MCF 10A (cell line): ENCODE results near the gene RCAN2. TPM values are rescaled to one million over a fixed set of nuclear protein-coding genes. Genes with fewer than 3 reads are reported as not detected.

ENCODE experiments used
- BruUV-seq: library from RNA; stranded (reverse); fragments of 400-500 nt; replicated peaks from 2 replicates; lab custom pipeline; 2021; lab: Mats Ljungman, UMichigan
- CTCF ChIA-PET: fragments of 300-600 bp; sonication (Branson Sonifier 250); formaldehyde crosslinking; extraction: SDS; loops from one replicate; lab custom pipeline; 2021; ENCODE audit warnings: antibody characterized with exemption, inconsistent platforms; lab: Yijun Ruan, JAX
- POLR2A ChIA-PET: fragments of 300-600, 350-650 bp; sonication (Branson Sonifier 250); formaldehyde crosslinking; extraction: SDS; loops from one replicate; lab custom pipeline; 2020; ENCODE audit warnings: antibody characterized with exemption, inconsistent platforms; lab: Yijun Ruan, JAX
- DNase-seq: peaks from one replicate; pipeline ENCODE4 v3.0.0-alpha.2; 2018; ENCODE audit not compliant: unreplicated experiment
- H3K27ac Mint-ChIP-seq: one replicate; pipeline ENCODE4 v1.8.0; 2022; ENCODE audit warnings: mild to moderate bottlenecking, low read depth, mixed read lengths; ENCODE audit not compliant: unreplicated experiment
- H3K27me3 Mint-ChIP-seq: one replicate; pipeline ENCODE4 v1.8.0; 2022; ENCODE audit warnings: mixed read lengths; ENCODE audit not compliant: insufficient read depth, unreplicated experiment
- H3K36me3 Mint-ChIP-seq: one replicate; pipeline ENCODE4 v1.8.0; 2022; ENCODE audit warnings: mild to moderate bottlenecking, moderate library complexity, mixed read lengths; ENCODE audit not compliant: insufficient read depth, unreplicated experiment
- H3K4me1 Mint-ChIP-seq: one replicate; pipeline ENCODE4 v1.8.0; 2022; ENCODE audit warnings: mixed read lengths; ENCODE audit not compliant: insufficient read depth, unreplicated experiment
- H3K4me3 Mint-ChIP-seq: one replicate; pipeline ENCODE4 v1.8.0; 2022; ENCODE audit warnings: mild to moderate bottlenecking, moderate library complexity, mixed read lengths; ENCODE audit not compliant: unreplicated experiment
- H3K9me3 Mint-ChIP-seq: one replicate; pipeline ENCODE4 v1.8.0; 2022; ENCODE audit warnings: mixed read lengths; ENCODE audit not compliant: unreplicated experiment
- CTCF ChIP-seq: fragments of 200-600 bp; IDR thresholded peaks from one replicate; pipeline ENCODE4 v1.8.0; 2022; ENCODE audit warnings: antibody characterized with exemption, mild to moderate bottlenecking; ENCODE audit not compliant: unreplicated experiment
- intact Hi-C: fragments of 100-400 bp; cut with micrococcal nuclease; formaldehyde crosslinking; loops from 2 replicates; pipeline ENCODE4 v1.14.1; 2022
- total RNA-seq: library from RNA; stranded (reverse); gene quantifications from 2 replicates; pipeline ENCODE4 v1.2.3, GENCODE V29; 2022

Gene RCAN2
- total RNA-seq, 1 experiment from 2014 or later, result 0.09 TPM

GRCh38 chr6:46367354-46368168 lies 123.7 kb downstream of the RCAN2 start:
- Mint-ChIP-seq H3K36me3 (no peaks in the 10 kb centered on the region), H3K4me3 (no peak overlapping the region), H3K27ac (no peak overlapping the region), H3K4me1 (no peaks in the 10 kb centered on the region), H3K9me3 (no peaks in the 10 kb centered on the region), H3K27me3 (no peaks in the 10 kb centered on the region)
- no TSS peak for BruUV-seq
- POLR2A ChIA-PET, result no interaction called here
- no peak for TF ChIP-seq CTCF
- CTCF ChIA-PET, result interaction anchor here (0.6 to 1.1 kb wide), 4 partner anchors 12 to 277 kb away, joined by 3 to 4 read pairs (median 4); no protein-coding TSS in a partner anchor
- DNase-seq, result no peak
- intact Hi-C loops, result no loop called here

GRCh38 chr6:46366190-46366900 lies 124.9 kb downstream of the RCAN2 start:
- intact Hi-C loops, result no loop called here
- CTCF ChIA-PET, result interaction anchor here (0.8 kb wide), 1 partner anchor 682 kb away, joined by 4 read pairs; no protein-coding TSS in a partner anchor
- no TSS peak for BruUV-seq
- no peak for DNase-seq
- Mint-ChIP-seq H3K9me3 (no peaks in the 10 kb centered on the region), H3K4me3 (no peak overlapping the region), H3K27ac (no peak overlapping the region), H3K27me3 (no peaks in the 10 kb centered on the region), H3K36me3 (no peaks in the 10 kb centered on the region), H3K4me1 (no peaks in the 10 kb centered on the region)
- no peak for TF ChIP-seq CTCF
- POLR2A ChIA-PET, result no interaction called here

GRCh38 chr6:46357591-46357990 lies 133.7 kb downstream of the RCAN2 start:
- CTCF ChIA-PET, result no interaction called here
- intact Hi-C loops, result no loop called here
- H3K27me3 Mint-ChIP-seq, result no peaks in the 10 kb centered on the region

More at GRCh38 chr6:46357591-46357990, 133.7 kb downstream of the RCAN2 start:
- Mint-ChIP-seq H3K4me3 (no peak overlapping the region), H3K27ac (no peak overlapping the region), H3K4me1 (no peaks in the 10 kb centered on the region), H3K36me3 (no peaks in the 10 kb centered on the region), H3K9me3 (no peaks in the 10 kb centered on the region)
- POLR2A ChIA-PET, result interaction anchor here (0.7 kb wide), 1 partner anchor 905 kb away, joined by 3 read pairs; no protein-coding TSS in a partner anchor
- BruUV-seq, result no TSS peak
- no peak for DNase-seq
- no peak for TF ChIP-seq CTCF
